AG08396 (cell line): ENCODE results near the gene ZNF598.
A peak's percentile ranks its signal among the peaks of the same experiment; 100 is the strongest.

Experiments
- DNase-seq: peaks from one replicate; pipeline ENCODE4 v3.0.0; 2012; ENCODE audit warnings: low spot score, mixed read lengths

Gene ZNF598

DNA sequence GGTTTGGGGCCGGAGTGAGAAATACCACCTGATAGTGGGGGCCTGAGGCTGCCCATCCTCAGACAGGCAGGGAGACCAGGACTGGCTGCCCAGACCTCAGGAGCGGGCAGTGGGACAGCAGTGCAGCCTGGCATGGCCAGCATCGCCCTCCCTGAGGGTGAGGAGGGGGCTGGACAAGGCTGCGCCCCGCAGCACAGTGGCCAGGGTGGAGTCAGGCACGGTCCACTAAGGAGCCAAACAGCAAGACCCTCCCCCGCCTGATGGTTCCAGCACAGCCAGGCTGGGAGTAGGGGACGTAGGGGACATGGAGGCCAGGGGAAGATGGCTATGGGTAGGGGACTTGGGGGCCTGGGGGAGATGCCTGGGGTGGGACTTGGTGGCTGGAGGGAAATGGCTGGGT is 3.3 kb downstream of the ZNF598 start:
- no peak for DNase-seq

DNA sequence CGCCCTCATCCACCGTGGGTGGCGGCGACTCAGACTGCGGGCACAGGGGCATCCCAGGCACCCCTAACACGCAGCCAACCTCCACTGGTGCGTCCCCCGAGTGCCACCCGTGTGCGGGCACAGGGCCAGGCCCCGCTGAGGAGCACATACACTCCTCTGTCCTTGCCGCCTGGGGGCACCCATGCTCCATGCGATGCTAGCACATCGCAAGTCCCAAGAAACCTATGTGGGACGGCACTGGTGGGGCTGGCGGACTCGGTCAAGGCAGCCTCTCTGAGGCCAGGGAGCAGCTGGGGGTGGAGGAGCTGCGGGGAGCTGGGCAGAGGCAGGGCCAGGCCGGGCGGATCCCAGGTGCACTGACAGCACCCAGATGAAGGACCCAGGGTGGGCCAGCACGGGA is 4.0 kb downstream of the ZNF598 start:
- no peak for DNase-seq

DNA sequence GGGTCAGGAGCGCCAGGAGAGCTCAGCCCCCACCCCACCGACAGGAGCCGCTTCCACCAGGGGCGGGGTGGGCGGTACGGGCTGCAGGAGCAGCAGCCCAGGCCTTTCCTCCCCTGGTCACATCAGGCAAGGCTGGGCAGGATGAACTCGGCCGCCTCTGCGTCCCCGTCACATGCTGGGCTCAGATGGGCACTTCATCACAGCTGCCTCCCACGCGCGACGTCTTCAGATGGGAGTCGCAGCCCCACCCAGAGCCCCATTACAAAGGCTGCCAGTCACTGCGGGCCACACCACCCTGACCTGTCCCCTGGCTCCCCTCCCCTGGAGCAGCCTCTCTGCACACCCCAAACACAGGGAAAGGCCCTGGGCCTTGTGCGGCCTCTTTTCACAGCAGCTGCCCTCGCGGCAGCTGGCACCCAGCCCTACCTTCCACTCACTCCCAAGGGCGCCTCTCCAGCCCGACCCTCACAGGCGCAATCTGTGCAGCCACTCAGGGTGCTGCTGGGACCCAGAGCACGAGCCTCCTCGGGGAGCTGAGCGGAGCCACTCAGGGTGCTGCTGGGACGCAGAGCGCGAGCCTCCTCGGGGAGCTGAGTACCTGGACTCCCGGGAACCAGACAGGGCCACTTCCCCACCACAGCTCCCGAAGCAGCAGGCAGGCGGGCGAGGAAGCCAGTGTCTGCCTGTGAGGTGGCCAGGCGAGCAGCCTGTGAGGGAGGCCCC is 4.7 kb downstream of the ZNF598 start:
- no peak for DNase-seq

DNA sequence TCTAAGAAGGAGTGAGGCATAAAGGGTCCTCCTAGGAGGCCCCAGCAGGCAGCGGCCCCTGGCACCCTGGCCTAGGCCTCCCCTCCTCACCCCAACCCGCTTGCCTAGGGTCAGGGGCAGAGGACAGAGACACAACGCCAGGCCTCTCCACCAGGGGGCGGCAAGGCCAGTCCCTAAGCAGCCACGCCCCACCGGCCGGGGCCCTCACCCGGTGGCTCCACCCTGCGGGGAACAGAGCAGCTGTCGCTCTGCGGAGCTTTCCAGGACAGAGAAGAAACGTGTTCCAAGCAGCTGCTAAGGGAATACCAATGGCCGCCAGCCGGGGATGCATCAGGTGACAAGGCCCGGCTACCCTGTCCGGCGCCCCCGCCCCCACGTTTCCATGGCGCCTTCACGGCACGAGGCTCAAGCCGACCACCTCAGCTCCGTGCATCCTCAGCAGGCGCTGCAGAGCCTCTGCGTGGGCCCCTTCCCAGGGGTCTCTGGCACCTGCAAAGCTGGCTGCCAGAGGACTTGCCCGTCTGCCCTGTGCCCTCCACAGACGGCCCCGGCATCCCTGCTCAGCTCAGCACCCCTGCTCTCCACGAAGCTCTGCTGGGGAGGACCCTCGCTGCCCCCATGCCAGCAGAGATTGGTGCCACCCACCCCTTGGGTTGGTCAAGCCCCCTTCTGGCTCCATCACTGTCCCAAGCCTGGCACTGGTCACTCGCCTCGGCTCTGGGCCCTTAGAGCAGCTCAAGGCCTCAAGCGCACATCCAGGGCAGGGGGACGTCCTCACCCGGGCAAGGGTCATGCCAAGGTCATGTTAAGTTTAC is 5.6 kb downstream of the ZNF598 start:
- DNase-seq = peak; percentile 95

DNA sequence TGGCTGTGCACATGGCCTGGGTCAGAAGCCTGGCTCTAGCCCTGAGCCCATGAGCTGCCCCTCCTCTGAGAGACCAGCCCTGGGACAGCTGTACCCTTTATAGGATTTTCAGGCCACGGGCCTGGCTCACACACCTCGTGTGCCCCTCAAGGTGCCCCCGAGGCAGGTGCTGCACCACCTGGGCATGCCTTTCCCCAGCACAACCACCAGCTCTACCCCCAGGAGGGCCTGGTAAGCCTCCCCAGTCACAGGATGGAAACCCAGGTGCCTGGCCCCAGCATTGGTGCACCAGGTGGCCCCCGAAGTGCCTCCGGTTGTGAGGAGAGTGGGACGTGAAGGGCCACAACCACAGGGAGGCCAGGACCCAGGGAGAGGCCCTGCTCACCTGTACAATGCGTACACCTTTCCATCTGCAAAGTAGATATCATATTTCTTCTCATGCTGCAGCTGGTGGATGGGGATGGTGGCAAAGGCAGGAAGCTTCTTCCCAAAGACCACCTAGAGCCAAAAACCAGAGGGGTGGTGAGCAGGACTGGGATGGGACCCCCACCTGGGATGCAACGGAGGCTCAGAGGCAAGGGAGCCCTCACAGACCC is 6.3 kb downstream of the ZNF598 start:
- DNase-seq = no peak

DNA sequence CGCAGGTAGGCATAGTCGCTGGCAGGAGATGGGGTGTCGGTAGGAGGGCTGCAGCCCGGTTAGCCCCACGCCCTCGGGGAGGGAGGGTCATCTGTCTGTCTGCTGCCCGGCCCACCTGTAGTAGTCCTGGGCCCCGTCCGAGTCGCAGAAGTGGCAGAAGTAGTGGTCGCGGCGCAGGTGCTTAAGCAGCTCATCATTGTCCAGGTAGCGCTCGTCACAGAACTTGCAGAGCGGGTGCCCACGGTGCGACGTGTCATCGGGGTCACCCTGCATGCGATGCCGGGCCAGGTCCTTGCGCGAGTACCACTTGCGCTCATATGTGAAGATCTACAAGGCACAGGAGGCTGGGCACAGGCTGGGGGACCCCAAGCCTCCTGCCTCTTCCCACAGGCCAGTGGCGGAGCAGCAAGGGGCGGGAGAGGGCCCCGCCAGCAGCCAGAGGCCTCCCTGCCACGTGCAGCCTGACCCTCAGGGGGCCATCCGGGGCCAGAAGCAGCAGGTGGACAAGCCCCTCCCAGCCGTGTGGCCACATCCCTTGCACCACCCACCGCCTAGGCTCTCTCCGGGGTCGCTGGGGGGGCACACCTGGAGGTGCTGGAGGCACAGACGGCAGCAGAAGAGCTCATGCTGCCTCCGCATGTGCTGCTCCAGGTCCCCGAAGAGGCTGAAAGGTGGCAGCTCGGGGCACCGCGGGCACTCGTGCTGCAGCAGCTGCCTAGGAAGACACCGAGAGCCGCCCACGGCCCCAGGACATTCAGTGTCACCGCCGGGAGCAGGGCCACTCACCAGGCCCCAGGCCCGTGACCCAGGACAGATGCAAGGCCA is 7.0 kb downstream of the ZNF598 start:
- DNase-seq = no peak

DNA sequence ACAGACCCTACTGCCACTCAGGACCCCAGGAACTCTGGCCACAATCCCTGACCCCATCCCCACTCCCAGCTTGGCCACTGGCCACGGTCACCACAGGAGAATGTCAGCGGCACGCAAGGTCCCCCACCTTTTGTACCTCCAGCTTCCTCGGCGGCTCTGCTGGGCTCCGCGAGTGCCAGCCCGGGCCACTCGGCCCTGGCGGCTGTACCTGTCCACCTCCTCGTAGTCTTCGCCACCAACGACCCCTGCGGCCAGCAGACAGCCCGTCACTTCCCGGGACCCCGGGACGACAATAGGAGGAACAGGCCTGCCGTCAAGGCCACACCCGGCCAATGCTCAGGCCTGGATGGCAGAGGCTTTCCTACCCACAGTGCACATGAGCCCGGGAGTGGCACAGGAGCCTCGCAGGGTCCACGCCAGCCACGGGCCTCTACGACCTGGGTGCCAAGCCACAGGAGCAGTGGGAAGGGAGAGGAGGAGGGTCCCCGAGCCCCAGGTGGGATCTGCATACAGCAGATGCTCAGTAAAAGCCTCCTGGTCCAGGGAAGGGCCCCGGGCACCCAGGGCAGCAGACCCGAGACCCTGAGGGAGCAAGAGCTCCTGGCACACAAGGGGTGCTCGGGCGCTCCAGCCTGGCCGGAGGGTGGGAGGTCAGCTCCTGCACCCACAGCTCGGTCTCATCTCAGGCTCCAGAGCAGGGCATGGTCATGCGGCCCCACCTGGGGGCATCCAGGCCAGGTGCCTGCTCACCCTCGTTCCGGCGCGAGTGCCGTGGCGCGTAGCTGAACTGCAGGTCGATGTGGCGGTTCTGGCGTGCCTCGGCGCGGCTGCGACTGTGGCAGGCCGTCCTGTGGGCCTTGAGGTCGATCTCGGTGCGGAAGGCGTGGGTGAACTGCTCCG is 7.9 kb downstream of the ZNF598 start:
- no peak for DNase-seq

DNA sequence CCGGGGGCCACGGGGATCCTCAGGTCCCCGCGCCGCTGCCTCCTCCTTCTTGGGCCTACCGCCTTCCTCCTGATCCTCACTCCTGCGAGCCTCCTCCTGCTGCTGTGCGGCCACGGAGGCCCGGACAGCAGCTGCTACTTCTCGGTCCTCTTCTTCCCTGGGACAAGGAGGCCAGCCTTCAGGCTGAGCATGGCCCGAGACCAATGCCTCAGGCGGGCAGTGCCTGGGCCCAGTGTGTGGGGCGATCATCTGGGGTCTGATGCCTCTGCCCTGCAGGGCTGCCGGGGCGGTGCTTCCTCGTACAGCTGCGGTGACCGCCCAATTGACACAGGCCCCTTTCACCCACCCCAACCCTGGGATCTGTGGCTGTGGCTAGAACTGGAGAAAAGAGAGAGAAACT is 8.6 kb downstream of the ZNF598 start:
- no peak for DNase-seq

DNA sequence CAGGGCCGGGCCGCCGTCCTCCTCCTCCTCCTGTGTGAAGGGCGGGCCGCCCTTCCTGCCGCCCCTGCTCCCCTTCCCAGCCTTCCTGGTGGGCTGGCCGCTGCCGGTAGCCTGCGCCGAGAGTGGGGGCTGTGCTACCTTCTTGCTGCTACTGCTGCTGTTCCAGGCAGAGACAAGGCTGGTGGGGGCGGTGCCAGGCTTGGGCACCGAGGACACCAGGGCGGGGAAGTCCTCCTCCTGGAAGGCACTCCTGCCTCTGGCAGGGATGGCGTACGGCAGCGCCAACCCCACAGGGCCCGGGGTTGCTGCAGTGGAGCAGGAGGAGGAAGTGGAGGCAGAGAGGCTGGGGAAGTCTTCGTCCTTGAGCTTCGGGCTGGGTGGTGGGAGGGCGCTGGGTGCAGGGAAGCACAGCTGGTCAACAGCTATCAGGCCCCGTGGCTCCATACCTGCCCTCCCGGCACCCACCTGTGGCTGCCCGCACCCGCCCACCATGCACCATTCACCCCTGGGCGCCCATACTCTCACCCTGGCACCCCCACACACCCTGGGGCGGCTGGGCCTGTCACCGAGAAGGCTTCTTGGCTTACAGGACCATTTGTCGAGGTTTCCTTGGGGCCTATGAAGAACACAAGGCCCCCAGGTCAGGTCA is 9.6 kb downstream of the ZNF598 start:
- no peak for DNase-seq

DNA sequence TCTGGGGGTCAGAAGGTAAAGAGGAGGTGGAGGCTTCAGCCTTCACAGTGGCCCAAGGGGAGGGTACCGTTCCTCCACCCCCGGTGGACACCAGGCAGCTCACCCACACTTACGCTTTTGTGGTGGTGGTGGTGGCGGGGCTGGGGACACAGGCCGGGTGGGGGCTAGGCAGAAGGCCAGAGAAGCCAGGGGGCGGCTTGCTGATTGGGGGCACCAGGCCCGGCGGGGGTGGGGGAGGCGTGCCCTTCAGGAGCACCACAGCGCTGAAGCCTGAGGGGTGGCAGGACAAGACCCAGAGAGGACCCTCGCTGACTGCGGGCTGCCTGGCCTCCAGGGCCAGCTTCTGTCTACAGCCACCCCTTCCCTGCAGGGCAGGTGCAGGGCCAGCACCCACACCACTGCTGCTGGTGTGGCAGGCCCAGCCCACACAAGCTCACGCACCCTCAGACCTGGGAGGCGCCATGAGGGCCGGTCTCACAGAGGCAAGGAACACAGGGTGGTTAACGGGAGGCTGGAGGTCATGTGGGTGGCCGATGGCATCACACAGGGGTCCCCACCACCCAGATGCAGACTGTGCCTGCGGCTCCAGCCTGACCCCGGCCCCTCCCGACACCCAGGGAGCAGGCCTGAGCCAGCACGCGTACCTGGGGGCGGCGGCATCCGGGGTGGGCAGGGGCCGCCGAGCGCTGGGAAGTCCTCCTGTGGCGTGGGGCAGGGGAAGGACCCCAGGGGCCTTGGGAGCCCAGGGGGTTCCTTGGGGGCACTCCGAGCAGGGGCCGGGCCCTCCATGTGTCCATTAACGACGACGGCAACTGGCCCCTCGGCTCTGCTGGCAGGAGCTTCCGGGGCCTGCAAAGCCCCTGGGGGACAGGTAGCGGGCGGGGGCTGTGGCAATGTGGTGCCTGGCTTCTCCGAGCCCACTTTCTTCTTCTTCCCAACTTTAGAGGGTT is 10.5 kb downstream of the ZNF598 start:
- DNase-seq = no peak

DNA sequence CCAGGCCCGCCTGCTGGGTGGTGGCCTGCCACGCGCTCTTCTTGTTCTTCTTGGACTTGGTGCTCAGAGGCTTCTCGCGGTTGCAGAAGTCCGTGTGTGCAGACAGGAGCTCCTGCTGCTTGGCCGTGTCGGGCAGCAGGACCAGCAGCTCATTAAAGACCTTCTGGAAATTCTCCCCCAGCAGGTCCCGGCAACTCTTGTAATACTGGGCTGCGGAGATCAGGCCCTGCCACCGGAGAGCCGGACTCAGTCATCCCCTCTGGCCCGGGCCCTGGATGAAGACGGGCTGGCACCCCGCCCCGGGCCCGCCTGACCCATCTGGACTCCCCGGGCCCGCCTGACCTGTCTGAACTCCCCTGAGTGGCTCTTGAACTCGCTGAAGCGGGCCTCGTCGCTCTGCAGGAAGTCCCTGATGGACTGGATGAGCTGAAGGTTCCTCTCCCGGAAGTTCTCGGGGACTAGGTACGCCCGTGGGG is 11.2 kb downstream of the ZNF598 start:
- no peak for DNase-seq

DNA sequence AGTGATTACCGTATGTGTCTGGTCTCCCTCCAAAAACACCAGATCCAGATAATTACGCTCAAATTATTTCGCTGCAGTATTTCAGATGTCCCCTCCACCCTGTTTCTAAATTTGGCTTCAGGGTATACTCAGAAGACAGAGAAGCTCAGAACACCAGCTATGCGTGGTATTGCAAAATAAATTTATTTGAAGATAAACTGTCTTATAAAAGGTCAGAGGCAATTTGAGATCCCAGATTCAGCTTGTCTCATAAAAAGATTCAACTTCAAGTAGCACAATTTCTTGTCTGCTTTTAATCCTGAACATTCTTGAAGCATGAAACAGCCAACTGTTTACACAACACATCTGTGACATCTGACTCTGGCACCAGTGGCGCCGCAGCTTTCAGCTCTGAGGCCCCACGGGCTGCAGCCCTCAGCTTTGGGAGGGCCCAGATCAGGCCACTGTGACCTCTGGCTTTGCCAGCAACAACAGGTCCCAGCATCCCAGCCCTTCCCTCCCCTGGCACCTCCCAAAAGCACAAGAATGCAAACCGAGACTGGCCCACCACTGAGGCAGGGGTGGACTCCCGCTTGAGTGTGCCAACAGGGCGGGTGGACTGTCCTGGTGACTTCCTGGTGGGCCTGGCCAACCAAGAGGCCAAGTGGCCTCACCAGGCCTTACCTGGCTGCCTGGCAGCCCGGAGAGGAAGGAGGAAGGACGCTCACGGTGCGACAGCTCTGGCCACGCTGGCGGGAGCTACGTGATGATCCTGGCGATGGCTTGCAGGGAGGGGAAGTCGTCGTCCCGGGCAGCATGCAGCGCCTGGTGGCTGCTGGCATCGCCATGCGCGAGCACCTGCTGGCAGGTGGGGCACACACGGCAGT is 11.9 kb downstream of the ZNF598 start:
- peak; percentile 73 for DNase-seq

DNA sequence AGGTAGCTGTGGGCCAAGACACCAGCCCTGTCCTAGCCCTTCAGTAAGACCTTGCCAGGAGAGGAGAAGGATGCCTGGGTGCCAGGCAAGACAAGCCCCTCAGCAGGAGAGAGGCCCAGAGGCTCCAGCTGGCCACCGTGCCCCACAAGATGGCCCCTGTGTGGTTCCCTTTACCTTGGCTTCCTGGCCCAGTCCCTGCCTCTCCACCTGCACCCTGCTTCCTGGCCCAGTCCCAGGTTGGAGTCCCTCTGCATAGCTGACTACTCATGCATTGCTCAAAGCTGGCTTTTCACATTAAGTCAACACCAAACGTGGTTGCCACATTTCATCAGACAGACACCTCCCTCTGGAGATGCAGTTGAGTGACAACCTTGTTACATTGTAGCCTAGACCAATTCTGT is 15.9 kb downstream of the ZNF598 start:
- no peak for DNase-seq

DNA sequence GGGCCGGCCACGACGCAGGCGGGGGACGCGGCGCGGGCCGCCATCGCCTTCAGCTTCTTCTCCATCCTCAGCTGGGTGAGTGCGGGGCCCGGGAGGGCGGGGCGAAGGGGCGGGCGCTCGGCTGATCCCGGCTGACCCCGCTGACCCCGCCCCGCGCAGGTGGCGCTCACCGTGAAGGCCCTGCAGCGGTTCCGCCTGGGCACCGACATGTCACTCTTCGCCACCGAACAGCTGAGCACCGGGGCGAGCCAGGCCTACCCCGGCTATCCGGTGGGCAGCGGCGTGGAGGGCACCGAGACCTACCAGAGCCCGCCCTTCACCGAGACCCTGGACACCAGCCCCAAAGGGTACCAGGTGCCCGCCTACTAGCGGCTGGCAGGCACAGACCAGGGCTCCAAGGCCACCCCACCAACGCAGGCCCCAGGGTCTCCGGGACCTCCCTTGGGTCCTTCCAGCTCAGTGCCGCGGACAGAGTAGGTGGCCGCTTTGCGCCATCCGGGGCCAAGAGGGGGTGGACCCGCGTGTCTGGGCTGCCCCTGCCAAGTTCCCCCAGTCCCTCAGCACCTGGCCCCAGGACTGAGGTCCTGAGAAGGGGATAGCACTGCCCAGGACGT is 16.8 kb downstream of the ZNF598 start:
- DNase-seq = no peak

DNA sequence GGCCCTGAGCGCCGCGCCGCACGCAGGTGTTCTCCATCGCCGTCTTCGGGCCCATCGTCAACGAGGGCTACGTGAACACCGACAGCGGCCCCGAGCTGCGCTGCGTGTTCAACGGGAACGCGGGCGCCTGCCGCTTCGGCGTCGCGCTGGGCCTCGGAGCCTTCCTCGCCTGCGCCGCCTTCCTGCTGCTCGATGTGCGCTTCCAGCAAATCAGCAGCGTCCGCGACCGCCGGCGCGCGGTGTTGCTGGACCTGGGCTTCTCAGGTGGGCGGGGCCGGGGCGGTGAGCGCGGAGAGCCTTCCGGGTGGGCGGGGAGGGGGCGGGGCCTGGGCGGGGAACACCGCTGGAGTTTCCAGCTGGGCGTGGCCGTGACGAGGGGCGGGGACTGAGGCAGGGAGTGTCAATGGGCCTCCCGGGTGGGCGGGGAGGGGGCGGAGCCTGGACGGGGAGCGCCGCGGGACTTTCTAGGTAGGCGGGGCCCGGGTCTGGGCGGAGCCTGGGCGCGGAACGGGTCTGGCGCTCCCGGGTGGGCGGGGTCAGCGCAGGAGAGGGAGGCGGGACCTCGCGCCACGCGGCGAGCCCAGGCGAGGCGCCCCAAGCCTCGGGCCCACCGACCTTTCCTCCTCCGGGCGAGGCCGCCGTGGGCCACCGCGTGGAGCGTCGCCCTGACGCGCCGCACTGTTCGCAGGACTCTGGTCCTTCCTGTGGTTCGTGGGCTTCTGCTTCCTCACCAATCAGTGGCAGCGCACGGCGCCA is 17.5 kb downstream of the ZNF598 start:
- DNase-seq = peak; percentile 95

DNA sequence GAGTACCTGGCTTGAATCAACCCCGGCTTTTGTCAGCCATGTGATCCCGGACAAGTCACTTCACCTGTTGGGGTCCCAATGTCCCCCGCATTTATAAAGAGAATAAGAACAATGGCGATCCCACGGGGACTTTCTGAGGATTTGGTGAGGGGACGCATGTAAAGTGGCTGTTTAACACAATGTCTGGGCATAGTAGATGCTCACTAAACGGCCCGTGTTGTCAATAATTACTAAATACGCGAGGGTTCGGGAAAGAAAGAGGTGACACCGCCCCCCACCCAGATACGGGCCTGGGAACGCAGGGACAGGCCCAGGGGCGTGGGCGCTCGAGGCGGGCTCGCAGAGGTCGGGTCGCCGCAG is 18.1 kb downstream of the ZNF598 start:
- DNase-seq = no peak

DNA sequence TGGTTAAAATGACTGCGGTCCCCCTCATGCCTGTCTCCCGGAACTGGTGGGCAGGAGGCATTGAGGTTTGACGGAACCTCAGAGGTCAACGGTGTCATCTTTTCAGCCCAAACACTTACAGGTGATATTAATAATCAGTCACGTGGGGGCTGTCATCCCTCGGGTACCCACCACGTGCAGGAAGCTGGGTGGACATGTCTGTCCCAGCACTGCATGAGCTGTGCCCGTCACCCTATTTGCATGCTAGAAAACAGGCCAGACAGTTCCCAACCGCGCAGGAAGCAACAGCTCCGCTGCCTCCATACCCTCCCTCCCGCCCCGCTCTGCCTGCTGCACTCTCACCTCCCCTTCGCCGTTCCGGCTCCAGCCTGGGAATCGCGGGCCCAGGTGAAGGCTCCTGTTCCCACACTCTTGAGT is 18.5 kb downstream of the ZNF598 start:
- DNase-seq = no peak
